ENCODE data around the gene EIF3D.

- TF ChIP-seq, protein P1, sequence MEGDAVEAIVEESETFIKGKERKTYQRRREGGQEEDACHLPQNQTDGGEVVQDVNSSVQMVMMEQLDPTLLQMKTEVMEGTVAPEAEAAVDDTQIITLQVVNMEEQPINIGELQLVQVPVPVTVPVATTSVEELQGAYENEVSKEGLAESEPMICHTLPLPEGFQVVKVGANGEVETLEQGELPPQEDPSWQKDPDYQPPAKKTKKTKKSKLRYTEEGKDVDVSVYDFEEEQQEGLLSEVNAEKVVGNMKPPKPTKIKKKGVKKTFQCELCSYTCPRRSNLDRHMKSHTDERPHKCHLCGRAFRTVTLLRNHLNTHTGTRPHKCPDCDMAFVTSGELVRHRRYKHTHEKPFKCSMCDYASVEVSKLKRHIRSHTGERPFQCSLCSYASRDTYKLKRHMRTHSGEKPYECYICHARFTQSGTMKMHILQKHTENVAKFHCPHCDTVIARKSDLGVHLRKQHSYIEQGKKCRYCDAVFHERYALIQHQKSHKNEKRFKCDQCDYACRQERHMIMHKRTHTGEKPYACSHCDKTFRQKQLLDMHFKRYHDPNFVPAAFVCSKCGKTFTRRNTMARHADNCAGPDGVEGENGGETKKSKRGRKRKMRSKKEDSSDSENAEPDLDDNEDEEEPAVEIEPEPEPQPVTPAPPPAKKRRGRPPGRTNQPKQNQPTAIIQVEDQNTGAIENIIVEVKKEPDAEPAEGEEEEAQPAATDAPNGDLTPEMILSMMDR (conservative IDR thresholded peaks at IDR 0.05; ENCODE audit: low read depth in 2 of 2), result no peak
- TF ChIP-seq EZH2 (IDR thresholded peaks at IDR 0.05; ENCODE audit: low read depth, unreplicated experiment) (no peak), POLR2AphosphoS5 (IDR thresholded peaks at IDR 0.05; ENCODE audit: low read depth) (no peak), ZNF331 (CRISPR knock-in tag; IDR thresholded peaks at IDR 0.05; ENCODE audit: low read depth) (no peak), REST (IDR thresholded peaks at IDR 0.05; ENCODE audit: unreplicated experiment) (no peak)
Observed at GRCh38 chr22:36470994-36471331, 58.0 kb downstream of the EIF3D start.

All from GM23338 (cell line).